Raji (cell line): ENCODE results near the gene NKAIN4.
A peak's percentile ranks its signal among the peaks of the same experiment; 100 is the strongest.

Experiments used
- POLR2A ChIP-seq: IDR thresholded peaks from 2 replicates; pipeline ENCODE4 v1.6.1; 2011; ENCODE audit warnings: low read depth, low read length, control low read depth; ENCODE audit not compliant: insufficient read depth

NKAIN4 gene

GRCh38 chr20:63282946-63283345, 28.7 kb upstream of the NKAIN4 start:
- no peak for TF ChIP-seq POLR2A

GRCh38 chr20:63281742-63282665, 27.7 kb upstream of the NKAIN4 start:
- TF ChIP-seq POLR2A: no peak

- TF ChIP-seq POLR2A: no peak
These were observed 26.8 kb upstream of the NKAIN4 start for GRCh38 chr20:63280929-63281545.

- TF ChIP-seq POLR2A: no peak
These were observed 26.1 kb upstream of the NKAIN4 start for GRCh38 chr20:63280371-63280770.

- no peak for TF ChIP-seq POLR2A
These were observed 25.7 kb upstream of the NKAIN4 start for GRCh38 chr20:63279931-63280330.

- TF ChIP-seq POLR2A: no peak
These were observed 24.4 kb upstream of the NKAIN4 start for GRCh38 chr20:63278661-63279060.

GRCh38 chr20:63277466-63278272, 23.4 kb upstream of the NKAIN4 start:
- no peak for TF ChIP-seq POLR2A

- TF ChIP-seq POLR2A: no peak
These were observed 22.7 kb upstream of the NKAIN4 start for GRCh38 chr20:63276956-63277355.

GRCh38 chr20:63275825-63276224, 21.6 kb upstream of the NKAIN4 start:
- no peak for TF ChIP-seq POLR2A

GRCh38 chr20:63274381-63275228, 20.3 kb upstream of the NKAIN4 start:
- no peak for TF ChIP-seq POLR2A

GRCh38 chr20:63273635-63274380, 19.5 kb upstream of the NKAIN4 start:
- TF ChIP-seq POLR2A: no peak

GRCh38 chr20:63273059-63273579, 18.9 kb upstream of the NKAIN4 start:
- TF ChIP-seq POLR2A: no peak

- peak; percentile 89 for TF ChIP-seq POLR2A
These were observed 18.1 kb upstream of the NKAIN4 start, which contains the start of gene ARFGAP1 for GRCh38 chr20:63272105-63273058. Gene ARFGAP1 (plus strand): TSS chr20:63272813. CDS start chr20:63275581, 2,768 bp downstream.
